IMR-90 (cell line): ENCODE measurements around the gene PNPLA5.

ENCODE experiments used
- BHLHE40 ChIP-seq: fragments of 150-350 bp; IDR thresholded peaks from 2 replicates; pipeline ENCODE4 v1.6.1; 2016; ENCODE audit warnings: mild to moderate bottlenecking, low read depth, low read length
- CEBPB ChIP-seq: IDR thresholded peaks from 2 replicates; pipeline ENCODE4 v1.6.1; 2012; ENCODE audit warnings: low read depth, low read length, improper control_type of control experiment
- CTCF ChIP-seq: conservative IDR thresholded peaks from 2 replicates; pipeline ENCODE4 v1.5.1; 2012; ENCODE audit warnings: mild to moderate bottlenecking, low read depth, low read length, improper control_type of control experiment
- ELK1 ChIP-seq: fragments of 150-350 bp; IDR thresholded peaks from 2 replicates; pipeline ENCODE4 v1.6.1; 2016; ENCODE audit warnings: low read depth, mild to moderate bottlenecking, low read length, moderate library complexity, borderline replicate concordance
- FOS ChIP-seq: fragments of 150-350 bp; IDR thresholded peaks from 2 replicates; pipeline ENCODE4 v1.6.1; 2016; ENCODE audit warnings: low read depth, low read length
- MAFK ChIP-seq: IDR thresholded peaks from 2 replicates; pipeline ENCODE4 v1.6.1; 2012; ENCODE audit warnings: low read depth, low read length, improper control_type of control experiment
- MAZ ChIP-seq: IDR thresholded peaks from 2 replicates; pipeline ENCODE4 v1.6.1; 2012; ENCODE audit warnings: low read depth, mild to moderate bottlenecking, low read length, improper control_type of control experiment, moderate library complexity, borderline replicate concordance
- MXI1 ChIP-seq: IDR thresholded peaks from 2 replicates; pipeline ENCODE4 v1.6.1; 2012; ENCODE audit warnings: low read depth, mild to moderate bottlenecking, low read length, moderate library complexity, borderline replicate concordance
- POLR2A ChIP-seq: IDR thresholded peaks from 2 replicates; pipeline ENCODE4 v1.6.1; 2012; ENCODE audit warnings: mild to moderate bottlenecking, low read depth, low read length
- RAD21 ChIP-seq: IDR thresholded peaks from 2 replicates; pipeline ENCODE4 v1.6.1; 2012; ENCODE audit warnings: low read length, improper control_type of control experiment
- RCOR1 ChIP-seq: IDR thresholded peaks from 2 replicates; pipeline ENCODE4 v1.6.1; 2012; ENCODE audit warnings: mild to moderate bottlenecking, low read length, improper control_type of control experiment; ENCODE audit not compliant: insufficient replicate concordance
- RFX5 ChIP-seq: IDR thresholded peaks from 2 replicates; pipeline ENCODE4 v1.8.0; 2012; ENCODE audit warnings: low read depth, mild to moderate bottlenecking, low read length, moderate library complexity
- SMC3 ChIP-seq: fragments of 150-350 bp; IDR thresholded peaks from 2 replicates; pipeline ENCODE4 v1.6.1; 2016; ENCODE audit warnings: low read depth, mild to moderate bottlenecking, antibody characterized with exemption, low read length, moderate library complexity

GRCh38 chr22:43838571-43839307 lies 53.1 kb downstream of the PNPLA5 start:
- TF ChIP-seq CTCF (no peak), MXI1 (no peak), POLR2A (no peak), BHLHE40 (no peak), CEBPB (no peak), MAZ (no peak), SMC3 (no peak), MAFK (no peak), RCOR1 (no peak), ELK1 (no peak), FOS (no peak), RFX5 (no peak), RAD21 (no peak)
